Activated CD4-positive, alpha-beta T cell treated with anti-CD3 and anti-CD28 coated beads, Interleukin-2, amount 50 U/mL, for 4 hours (primary cell): ENCODE data around the gene TMPRSS6.

ENCODE experiments used
- DNase-seq, 2 experiments: peaks; one replicate each; pipeline ENCODE4 v3.0.0-alpha.2; 2020

Gene TMPRSS6

GRCh38 chr22:37112084-37112728, 2.7 kb upstream of the TMPRSS6 start:
- DNase-seq: no peak

- DNase-seq: no peak
Measured at GRCh38 chr22:37111156-37111717, 1.7 kb upstream of the TMPRSS6 start.

- no peak for DNase-seq
Measured at GRCh38 chr22:37107816-37108621, 1.5 kb downstream of the TMPRSS6 start.

- DNase-seq: no peak
Measured at GRCh38 chr22:37105990-37106389, 3.5 kb downstream of the TMPRSS6 start.

- DNase-seq: no peak
Measured at GRCh38 chr22:37105154-37105553, 4.4 kb downstream of the TMPRSS6 start.

GRCh38 chr22:37103656-37104452, 5.7 kb downstream of the TMPRSS6 start:
- DNase-seq: no peak

GRCh38 chr22:37103151-37103550, 6.4 kb downstream of the TMPRSS6 start:
- no peak for DNase-seq

- no peak for DNase-seq
Measured at GRCh38 chr22:37101311-37102066, 8.0 kb downstream of the TMPRSS6 start.

GRCh38 chr22:37100589-37101127, 8.9 kb downstream of the TMPRSS6 start:
- DNase-seq: no peak

- no peak for DNase-seq
Measured at GRCh38 chr22:37098976-37099591, 10.4 kb downstream of the TMPRSS6 start.

- DNase-seq: no peak
Measured at GRCh38 chr22:37097346-37097745, 12.2 kb downstream of the TMPRSS6 start.

GRCh38 chr22:37095113-37095512, 14.4 kb downstream of the TMPRSS6 start:
- DNase-seq: peak; percentile 61 to 70

GRCh38 chr22:37094239-37094638, 15.3 kb downstream of the TMPRSS6 start:
- DNase-seq: no peak

- DNase-seq: no peak
Measured at GRCh38 chr22:37092997-37093396, 16.5 kb downstream of the TMPRSS6 start.

GRCh38 chr22:37091994-37092393, 17.5 kb downstream of the TMPRSS6 start:
- DNase-seq: no peak

- DNase-seq: no peak
Measured at GRCh38 chr22:37090920-37091695, 18.4 kb downstream of the TMPRSS6 start.

- no peak for DNase-seq
Measured at GRCh38 chr22:37089434-37089833, 20.1 kb downstream of the TMPRSS6 start.

- no peak for DNase-seq
Measured at GRCh38 chr22:37088750-37089408, 20.6 kb downstream of the TMPRSS6 start.

- DNase-seq: no peak
Measured at GRCh38 chr22:37088108-37088605, 21.4 kb downstream of the TMPRSS6 start.

GRCh38 chr22:37086184-37086583, 23.3 kb downstream of the TMPRSS6 start:
- DNase-seq: no peak
